Left lung (tissue), 10 donors: ENCODE data around the gene ART3. TPM values are rescaled to one million over a fixed set of nuclear protein-coding genes. Genes with fewer than 3 reads are reported as not detected.

Experiments
- ATAC-seq: fragments of 200-7000 bp; cut with Tn5 transposase; one replicate; pipeline ENCODE4 v1.9.1; 2020; ENCODE audit warnings: moderate library complexity
- DNase-seq, 4 donors: peaks; one replicate each; pipeline ENCODE4 v3.0.0-alpha.2; 2013 to 2020
- H3K27ac ChIP-seq, 2 donors: fragments of 200-600 bp; sonication (generic) in 1 of 2; one replicate each; pipeline versions ENCODE4 v1.5.0 to v1.8.0; 2020 to 2021
- H3K27me3 ChIP-seq, 2 donors: fragments of 200-600 bp; sonication (generic) in 1 of 2; one replicate each; pipeline versions ENCODE4 v1.5.0 to v1.8.0; 2020 to 2021
- H3K36me3 ChIP-seq, 2 donors: fragments of 200-600 bp; sonication (generic) in 1 of 2; one replicate each; pipeline versions ENCODE4 v1.5.0 to v1.8.0; 2020 to 2021
- H3K4me1 ChIP-seq, 2 donors: fragments of 200-600 bp; one replicate each; pipeline ENCODE4 v1.8.0; 2021
- H3K4me3 ChIP-seq, 2 donors: fragments of 200-600 bp; sonication (generic) in 1 of 2; one replicate each; pipeline versions ENCODE4 v1.5.0 to v1.8.0; 2020 to 2021; ENCODE audit warnings: mild to moderate bottlenecking in 1 of 2
- H3K9me3 ChIP-seq, 2 donors: fragments of 200-600 bp; sonication (generic) in 1 of 2; one replicate each; pipeline versions ENCODE4 v1.5.0 to v1.8.0; 2020 to 2021
- CTCF ChIP-seq, 2 donors: fragments of 200-600 bp; sonication (generic) in 1 of 2; IDR thresholded peaks; one replicate each; pipeline versions ENCODE4 v1.5.0 to v1.8.0; 2021; ENCODE audit warnings: antibody characterized with exemption in 2 of 2
- intact Hi-C, 2 donors: fragments of 100-400 bp; cut with DNase I; formaldehyde crosslinking; loops; one replicate each; pipeline versions ENCODE4 v1.11.2 to v1.14.2; 2022
- polyA plus RNA-seq, 6 donors: library from polyadenylated mRNA; unstranded; fragments of 120-200 nt; gene quantifications; one replicate each; pipeline ENCODE4 v1.2.1, GENCODE V29; 2013; ENCODE audit not compliant: insufficient read length in 6 of 6
- total RNA-seq, 2 donors: library from RNA; stranded (reverse); fragmentation: NEBNext Ultra II Directional; extraction: Animal tissue kit (Norgen Biotek cat#: 25700); gene quantifications; one replicate each; pipeline ENCODE4 v1.2.1, GENCODE V29; 2021
- donor health status: DM: no; HTN: yes; CAD: no.
- donor health status: DM: no; HTN: no; CAD: no.

Gene ART3
- total and polyA plus RNA-seq, 8 donors = 0.15 to 0.62 (median 0.36) TPM; not detected in 2

DNA sequence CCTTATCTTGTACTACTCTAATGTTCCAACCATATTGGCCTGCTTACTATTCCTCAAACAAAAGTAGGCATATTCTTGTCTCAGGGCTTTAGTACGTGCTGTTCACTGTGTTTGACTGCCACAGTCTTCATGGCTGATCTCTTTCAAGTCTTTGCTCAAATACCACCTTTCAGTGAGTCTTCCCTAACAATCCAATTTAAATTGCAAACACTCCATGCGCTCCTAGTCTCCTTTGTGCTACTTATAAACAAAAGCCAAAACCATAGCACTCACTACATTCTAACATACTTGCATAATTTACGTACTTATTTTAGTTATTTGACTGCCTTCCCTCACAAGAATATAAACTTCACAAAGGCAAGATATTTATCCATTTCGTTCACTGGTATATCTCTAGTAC is 1.7 kb upstream of the ART3 start:
- no peak overlapping the region for H3K27ac ChIP-seq

DNA sequence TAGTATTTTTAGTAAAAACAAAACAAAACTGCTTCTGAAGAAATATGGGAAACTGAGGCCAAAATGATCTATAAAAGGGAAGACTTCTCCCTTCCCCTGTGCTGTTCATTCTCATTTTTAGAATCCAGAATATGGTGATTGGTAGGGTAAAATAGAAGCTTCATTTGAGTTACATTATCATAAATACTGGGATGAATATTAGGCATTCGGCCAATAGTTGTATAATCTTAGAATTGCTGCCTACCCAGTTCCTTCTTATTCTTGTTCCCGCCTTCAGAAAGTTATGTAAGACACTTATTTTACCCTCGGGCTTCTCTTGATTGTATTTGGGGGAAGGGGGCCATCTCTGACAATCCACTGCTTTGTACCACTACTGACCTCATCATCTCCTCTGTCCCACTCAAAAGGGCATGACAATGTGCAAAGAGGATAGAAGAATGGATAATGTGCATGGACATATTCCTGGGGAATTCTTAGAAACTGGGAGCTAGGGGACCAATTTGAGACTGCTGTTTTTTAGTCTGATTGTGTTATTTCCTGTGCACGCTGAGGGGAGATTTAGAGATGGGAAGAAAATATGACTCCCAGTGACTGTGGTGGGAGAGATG is 588 bp downstream of the ART3 start:
- H3K27ac ChIP-seq = no peak overlapping the region
- intact Hi-C loops = no loop called here
- DNase-seq (no peak), ATAC-seq (no peak)
- no peaks in the 10 kb centered on the region for H3K36me3 ChIP-seq
- H3K9me3 ChIP-seq = no peaks in the 10 kb centered on the region
- no peaks in the 10 kb centered on the region for H3K27me3 ChIP-seq
- no peak for TF ChIP-seq CTCF (IDR thresholded peaks at IDR 0.05)
- H3K4me3 ChIP-seq = no peak overlapping the region
- no peaks in the 10 kb centered on the region for H3K4me1 ChIP-seq

More for the DNA sequence above, 1.7 kb upstream of the ART3 start:
- intact Hi-C loops = no loop called here
- no peaks in the 10 kb centered on the region for H3K36me3 ChIP-seq
- no peak for ATAC-seq
- no peaks in the 10 kb centered on the region for H3K9me3 ChIP-seq
- H3K27me3 ChIP-seq = no peaks in the 10 kb centered on the region
- no peaks in the 10 kb centered on the region for H3K4me1 ChIP-seq
- no peak for DNase-seq
- TF ChIP-seq CTCF (IDR thresholded peaks at IDR 0.05) = no peak
- H3K4me3 ChIP-seq = no peak overlapping the region

DNA sequence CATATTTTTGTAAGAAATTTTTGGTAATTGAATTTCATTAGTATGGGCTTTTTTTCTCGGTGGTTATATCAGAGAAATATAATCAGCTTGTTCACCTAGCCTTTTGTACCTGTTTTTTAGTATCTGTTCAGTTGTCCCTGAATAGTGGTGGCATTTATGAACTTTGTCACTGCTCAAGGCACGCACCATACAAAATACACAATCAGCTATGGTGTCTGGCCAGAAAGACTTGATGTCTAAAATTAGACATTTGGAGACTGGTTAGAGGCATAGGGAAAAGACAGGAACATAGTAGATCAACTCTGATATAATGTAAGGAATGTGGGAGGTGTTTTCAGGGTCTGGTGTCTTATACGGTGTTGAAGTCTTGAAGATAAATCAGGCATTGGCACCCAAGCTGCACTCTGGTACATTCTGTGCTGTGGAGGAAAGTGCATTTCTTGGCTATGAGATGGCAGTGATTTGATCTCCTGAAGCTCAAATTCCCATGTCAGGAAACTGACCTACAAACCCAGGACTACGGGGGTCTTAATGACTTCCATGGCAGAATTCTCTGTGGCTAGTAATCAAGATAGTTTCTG is 3.6 kb downstream of the ART3 start:
- H3K9me3 ChIP-seq = no peaks in the 10 kb centered on the region
- no peaks in the 10 kb centered on the region for H3K27me3 ChIP-seq
- TF ChIP-seq CTCF (IDR thresholded peaks at IDR 0.05) = no peak
- no peaks in the 10 kb centered on the region for H3K4me1 ChIP-seq
- DNase-seq (no peak), ATAC-seq (no peak)
- no peak overlapping the region for H3K27ac ChIP-seq
- intact Hi-C loops = no loop called here
- no peaks in the 10 kb centered on the region for H3K36me3 ChIP-seq
- no peak overlapping the region for H3K4me3 ChIP-seq

GRCh38 chr4:76083386-76083988 is 9.0 kb downstream of the ART3 start:
- Histone ChIP-seq H3K27me3 (no peaks in the 10 kb centered on the region), H3K27ac (no peak overlapping the region), H3K4me1 (no peaks in the 10 kb centered on the region), H3K9me3 (no peaks in the 10 kb centered on the region), H3K36me3 (no peaks in the 10 kb centered on the region), H3K4me3 (no peak overlapping the region)
- DNase-seq (no peak), ATAC-seq (no peak)
- TF ChIP-seq CTCF (IDR thresholded peaks at IDR 0.05) = no peak
- intact Hi-C loops = no loop called here

DNA sequence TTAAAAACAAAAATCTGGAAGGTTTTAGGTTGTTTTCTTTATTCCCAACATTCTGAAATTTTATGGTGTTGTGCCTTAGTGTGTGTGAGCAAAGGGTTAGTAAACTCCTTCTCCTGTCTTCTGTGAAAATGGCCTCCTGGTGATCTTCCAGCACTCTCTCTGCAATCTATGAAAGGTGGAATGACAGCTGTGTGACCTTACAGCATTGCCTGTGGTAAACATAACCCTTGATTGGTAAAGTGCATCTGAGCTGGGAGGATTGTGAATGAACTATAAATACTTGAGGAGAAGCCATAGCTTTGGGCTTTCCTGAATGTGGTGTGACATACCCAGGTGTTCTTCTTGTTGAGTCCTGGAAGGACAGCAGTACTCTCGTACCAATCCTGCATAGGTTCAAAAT is 10.0 kb downstream of the ART3 start:
- no peak overlapping the region for H3K4me3 ChIP-seq
- H3K9me3 ChIP-seq = no peaks in the 10 kb centered on the region
- no peak overlapping the region for H3K27ac ChIP-seq
- no peak for TF ChIP-seq CTCF (IDR thresholded peaks at IDR 0.05)
- H3K4me1 ChIP-seq = peaks cover 0 to 2% of the 10 kb centered on the region in 2 donors
- no peaks in the 10 kb centered on the region for H3K27me3 ChIP-seq
- intact Hi-C loops = no loop called here
- H3K36me3 ChIP-seq = no peaks in the 10 kb centered on the region
- no peak for ATAC-seq
- DNase-seq = no peak
